DND-41 (cell line): Measurements from ENCODE around the gene TTYH3.

ENCODE experiments used
- ATAC-seq: fragments of 200-7000 bp; cut with Tn5 transposase; 3 replicates; pipeline ENCODE4 v1.9.1; 2021; ENCODE audit warnings: low read depth; ENCODE audit not compliant: insufficient read depth
- DNase-seq: peaks from one replicate; pipeline ENCODE4 v3.0.0-alpha.2; 2020
- H2AFZ ChIP-seq: 2 replicates; pipeline ENCODE4 v1.6.0; 2012; ENCODE audit warnings: low read depth, low read length
- H3K27ac ChIP-seq: 2 replicates; pipeline ENCODE4 v1.5.1; 2012; ENCODE audit warnings: low read length, inconsistent platforms
- H3K27me3 ChIP-seq: fragments of 200-600 bp; sonication (generic); 2 replicates; pipeline ENCODE4 v1.6.0; 2012; ENCODE audit warnings: low read length, mild to moderate bottlenecking, inconsistent platforms; ENCODE audit not compliant: insufficient read depth, poor library complexity
- H3K36me3 ChIP-seq: 2 replicates; pipeline ENCODE4 v1.5.1; 2012; ENCODE audit warnings: low read length, inconsistent platforms; ENCODE audit not compliant: insufficient read depth
- H3K4me1 ChIP-seq: 2 replicates; pipeline ENCODE4 v1.5.1; 2012; ENCODE audit warnings: mild to moderate bottlenecking, low read length; ENCODE audit not compliant: insufficient read depth
- H3K4me2 ChIP-seq: 2 replicates; pipeline ENCODE4 v1.6.0; 2012; ENCODE audit warnings: mild to moderate bottlenecking, moderate library complexity, low read length, inconsistent platforms; ENCODE audit not compliant: insufficient read depth
- H3K4me3 ChIP-seq, 2 experiments: fragments of 200-600 bp in 1 of 2; shearing (Covaris generic) in 1 of 2; 2 replicates each; pipeline ENCODE4 v1.5.1; 2012 to 2016; ENCODE audit warnings: inconsistent platforms in 2 of 2, low read length in 2 of 2, mild to moderate bottlenecking in 2 of 2, low read depth in 1 of 2, moderate library complexity in 1 of 2
- H3K79me2 ChIP-seq: 2 replicates; pipeline ENCODE4 v1.6.0; 2012; ENCODE audit warnings: low read length, inconsistent platforms; ENCODE audit not compliant: insufficient read depth
- H3K9ac ChIP-seq: 2 replicates; pipeline ENCODE4 v1.6.0; 2012; ENCODE audit warnings: low read depth, mild to moderate bottlenecking, inconsistent platforms, low read length, moderate library complexity
- H3K9me3 ChIP-seq: 2 replicates; pipeline ENCODE4 v1.5.1; 2012; ENCODE audit warnings: low read length, moderate library complexity, mild to moderate bottlenecking, inconsistent platforms; ENCODE audit not compliant: insufficient read depth, severe bottlenecking
- H4K20me1 ChIP-seq: 2 replicates; pipeline ENCODE4 v1.6.0; 2012; ENCODE audit warnings: low read length; ENCODE audit not compliant: insufficient read depth
- CTCF ChIP-seq: IDR thresholded peaks from 2 replicates; pipeline ENCODE4 v1.5.1; 2012; ENCODE audit warnings: borderline replicate concordance, low read length, moderate library complexity, mild to moderate bottlenecking; ENCODE audit not compliant: poor library complexity, severe bottlenecking; ENCODE audit errors: extremely low read depth
- EZH2 ChIP-seq: IDR thresholded peaks from 3 replicates; pipeline ENCODE4 v1.6.1; 2012; ENCODE audit warnings: borderline replicate concordance, low read depth, mild to moderate bottlenecking, moderate library complexity, low read length, inconsistent platforms; ENCODE audit not compliant: severe bottlenecking

The TTYH3 gene

GRCh38 chr7:2646336-2646679 is 14.5 kb downstream of the TTYH3 start:
- Histone ChIP-seq H3K4me3 (no peak overlapping the region), H2AFZ (no peak overlapping the region), H4K20me1 (peaks cover 73% of the 10 kb centered on the region), H3K27me3 (no peaks in the 10 kb centered on the region), H3K9me3 (no peaks in the 10 kb centered on the region), H3K4me2 (no peak overlapping the region), H3K27ac (no peak overlapping the region), H3K79me2 (peaks cover 45% of the 10 kb centered on the region), H3K4me1 (peaks cover 28% of the 10 kb centered on the region), H3K36me3 (peaks cover 58% of the 10 kb centered on the region), H3K9ac (no peak overlapping the region)
- no peak for DNase-seq
- ATAC-seq, result no peak
- no peak for TF ChIP-seq CTCF
- no peak for TF ChIP-seq EZH2

- peaks cover 28% of the 10 kb centered on the region for H3K4me1 ChIP-seq
- peaks cover 61% of the 10 kb centered on the region for H3K36me3 ChIP-seq
- no peak overlapping the region for H2AFZ ChIP-seq
- TF ChIP-seq CTCF (no peak), EZH2 (no peak)
- H3K79me2 ChIP-seq, result peaks cover 39% of the 10 kb centered on the region
- H3K9ac ChIP-seq, result no peak overlapping the region
- H3K9me3 ChIP-seq, result no peaks in the 10 kb centered on the region
- DNase-seq (no peak), ATAC-seq (no peak)
- no peak overlapping the region for H3K4me3 ChIP-seq
- H3K4me2 ChIP-seq, result no peak overlapping the region
- peaks cover 69% of the 10 kb centered on the region for H4K20me1 ChIP-seq
- no peak overlapping the region for H3K27ac ChIP-seq
- no peaks in the 10 kb centered on the region for H3K27me3 ChIP-seq
Measured at GRCh38 chr7:2646680-2647571, 15.1 kb downstream of the TTYH3 start.

GRCh38 chr7:2647594-2648172 is 15.9 kb downstream of the TTYH3 start:
- H3K9ac ChIP-seq, result no peak overlapping the region
- no peak for TF ChIP-seq EZH2
- TF ChIP-seq CTCF, result no peak
- H3K4me2 ChIP-seq, result no peak overlapping the region
- H4K20me1 ChIP-seq, result peaks cover 72% of the 10 kb centered on the region
- H3K4me1 ChIP-seq, result peaks cover 28% of the 10 kb centered on the region
- peaks cover 34% of the 10 kb centered on the region for H3K79me2 ChIP-seq
- H2AFZ ChIP-seq, result no peak overlapping the region
- no peak for DNase-seq
- H3K27me3 ChIP-seq, result no peaks in the 10 kb centered on the region
- H3K4me3 ChIP-seq, result no peak overlapping the region
- ATAC-seq, result no peak
- no peaks in the 10 kb centered on the region for H3K9me3 ChIP-seq
- no peak overlapping the region for H3K27ac ChIP-seq
- H3K36me3 ChIP-seq, result peaks cover 69% of the 10 kb centered on the region
